DOHH2 (cell line): ENCODE measurements around the gene SCFD2.

ENCODE experiments used
- EZH2phosphoT487 ChIP-seq: fragments of 200-600 bp; sonication (generic); IDR thresholded peaks from 2 replicates; pipeline ENCODE4 v1.6.1; 2017; ENCODE audit warnings: borderline replicate concordance, mild to moderate bottlenecking, antibody characterized with exemption, low read length, moderate library complexity, mixed read lengths
- TF ChIP-seq, protein P1 (sequence below): fragments of 200-600 bp; sonication (generic); IDR thresholded peaks from one replicate; pipeline ENCODE4 v1.5.1; 2014; ENCODE audit warnings: antibody characterized with exemption, mild to moderate bottlenecking, low read depth, low read length; ENCODE audit not compliant: poor library complexity, severe bottlenecking

- TF ChIP-seq, protein P1, sequence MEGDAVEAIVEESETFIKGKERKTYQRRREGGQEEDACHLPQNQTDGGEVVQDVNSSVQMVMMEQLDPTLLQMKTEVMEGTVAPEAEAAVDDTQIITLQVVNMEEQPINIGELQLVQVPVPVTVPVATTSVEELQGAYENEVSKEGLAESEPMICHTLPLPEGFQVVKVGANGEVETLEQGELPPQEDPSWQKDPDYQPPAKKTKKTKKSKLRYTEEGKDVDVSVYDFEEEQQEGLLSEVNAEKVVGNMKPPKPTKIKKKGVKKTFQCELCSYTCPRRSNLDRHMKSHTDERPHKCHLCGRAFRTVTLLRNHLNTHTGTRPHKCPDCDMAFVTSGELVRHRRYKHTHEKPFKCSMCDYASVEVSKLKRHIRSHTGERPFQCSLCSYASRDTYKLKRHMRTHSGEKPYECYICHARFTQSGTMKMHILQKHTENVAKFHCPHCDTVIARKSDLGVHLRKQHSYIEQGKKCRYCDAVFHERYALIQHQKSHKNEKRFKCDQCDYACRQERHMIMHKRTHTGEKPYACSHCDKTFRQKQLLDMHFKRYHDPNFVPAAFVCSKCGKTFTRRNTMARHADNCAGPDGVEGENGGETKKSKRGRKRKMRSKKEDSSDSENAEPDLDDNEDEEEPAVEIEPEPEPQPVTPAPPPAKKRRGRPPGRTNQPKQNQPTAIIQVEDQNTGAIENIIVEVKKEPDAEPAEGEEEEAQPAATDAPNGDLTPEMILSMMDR, result no peak
- TF ChIP-seq EZH2phosphoT487, result no peak
These were observed 297.0 kb downstream of the SCFD2 start for GRCh38 chr4:53068755-53069330.
